Progenitor cell of endocrine pancreas (in vitro differentiated cells): ENCODE results near the gene SNRPD1. TPM values are rescaled to one million over a fixed set of nuclear protein-coding genes. Genes with fewer than 3 reads are reported as not detected.

Experiments used
- DNase-seq: peaks from one replicate; pipeline ENCODE4 v3.0.0; 2021; ENCODE audit warnings: low spot score; ENCODE audit not compliant: unreplicated experiment
- H3K27ac Mint-ChIP-seq: 2 replicates; pipeline ENCODE4 v1.8.0; 2021; ENCODE audit warnings: mild to moderate bottlenecking, moderate library complexity, mixed read lengths
- H3K27me3 Mint-ChIP-seq: 2 replicates; pipeline ENCODE4 v1.8.0; 2021; ENCODE audit warnings: mixed read lengths
- H3K36me3 Mint-ChIP-seq: 2 replicates; pipeline ENCODE4 v1.8.0; 2022; ENCODE audit warnings: mixed read lengths; ENCODE audit not compliant: insufficient read depth
- H3K4me1 Mint-ChIP-seq: 2 replicates; pipeline ENCODE4 v1.8.0; 2021; ENCODE audit warnings: low read depth, mixed read lengths
- H3K4me3 Mint-ChIP-seq: 2 replicates; pipeline ENCODE4 v1.8.0; 2021; ENCODE audit warnings: low read depth, mild to moderate bottlenecking, moderate library complexity, mixed read lengths
- H3K9me3 Mint-ChIP-seq: 2 replicates; pipeline ENCODE4 v1.8.0; 2021; ENCODE audit warnings: low read depth, mixed read lengths
- CTCF ChIP-seq: fragments of 200-600 bp; sonication (generic); IDR thresholded peaks from one replicate; pipeline ENCODE4 v1.5.0; 2021; ENCODE audit warnings: antibody characterized with exemption, mild to moderate bottlenecking; ENCODE audit not compliant: unreplicated experiment
- microRNA-seq: library from miRNA; unstranded; fragments of <30 nt; microRNA quantifications from one replicate; pipeline ENCODE4 v1.1.0, GENCODE V29; 2020; ENCODE audit warnings: borderline number of aligned reads; ENCODE audit not compliant: unreplicated experiment
- total RNA-seq: library from RNA; stranded (reverse); gene quantifications from 2 replicates; pipeline ENCODE4 v1.2.1, GENCODE V29; 2021

SNRPD1 gene
- total RNA-seq, 1 donor from 2014 or later, result 76.7 TPM

- DNase-seq, result no peak
- H3K27me3 Mint-ChIP-seq, result no peaks in the 10 kb centered on the region
- no peaks in the 10 kb centered on the region for H3K9me3 Mint-ChIP-seq
- H3K36me3 Mint-ChIP-seq, result no peaks in the 10 kb centered on the region
- H3K4me3 Mint-ChIP-seq, result no peak overlapping the region
- no peaks in the 10 kb centered on the region for H3K4me1 Mint-ChIP-seq
- TF ChIP-seq CTCF, result no peak
- H3K27ac Mint-ChIP-seq, result no peak overlapping the region
Measured at GRCh38 chr18:21678859-21679258, 66.7 kb downstream of the SNRPD1 start.

- H3K36me3 Mint-ChIP-seq, result peaks cover 1% of the 10 kb centered on the region
- H3K27ac Mint-ChIP-seq, result peak overlapping the region; percentile 10
- no peaks in the 10 kb centered on the region for H3K9me3 Mint-ChIP-seq
- H3K4me1 Mint-ChIP-seq, result peaks cover 7% of the 10 kb centered on the region
- no peak for TF ChIP-seq CTCF
- no peaks in the 10 kb centered on the region for H3K27me3 Mint-ChIP-seq
- no peak overlapping the region for H3K4me3 Mint-ChIP-seq
- no peak for DNase-seq
Measured at GRCh38 chr18:21680161-21680560, 68.0 kb downstream of the SNRPD1 start.

GRCh38 chr18:21682371-21683051 lies 70.4 kb downstream of the SNRPD1 start:
- H3K9me3 Mint-ChIP-seq, result no peaks in the 10 kb centered on the region
- H3K27ac Mint-ChIP-seq, result no peak overlapping the region
- no peak for DNase-seq
- H3K4me3 Mint-ChIP-seq, result no peak overlapping the region
- TF ChIP-seq CTCF, result no peak
- peaks cover 11% of the 10 kb centered on the region for H3K4me1 Mint-ChIP-seq
- H3K36me3 Mint-ChIP-seq, result peaks cover 1% of the 10 kb centered on the region
- no peaks in the 10 kb centered on the region for H3K27me3 Mint-ChIP-seq

Small RNA genes within 50 kb of the gene (microRNA-seq; reads per million reads assigned to microRNA genes)
- gene MIR320C1, result not detected

Other genes with a start within 250 kb of the SNRPD1 start
- 20.0 and 22.8 TPM in 2 replicates for gene ESCO1, start 11.6 kb upstream of the SNRPD1 start, total RNA-seq
- gene ABHD3, start 92.5 kb downstream of the SNRPD1 start, total RNA-seq, result 19.8 and 21.1 TPM in 2 replicates
- 79.5 and 81.3 TPM in 2 replicates for gene MIB1, start 128.5 kb downstream of the SNRPD1 start, total RNA-seq